GM12891 (cell line): ENCODE measurements around the gene FAM193A.

ENCODE experiments used
- PAX5 ChIP-seq: IDR thresholded peaks from 2 replicates; pipeline ENCODE4 v1.6.1; 2011; ENCODE audit warnings: low read length, moderate library complexity, mild to moderate bottlenecking; ENCODE audit not compliant: insufficient read depth, severe bottlenecking
- POLR2A ChIP-seq: IDR thresholded peaks from 2 replicates; pipeline ENCODE4 v1.6.1; 2011; ENCODE audit warnings: low read depth, low read length, control low read depth
- POLR2AphosphoS5 ChIP-seq: IDR thresholded peaks from 2 replicates; pipeline ENCODE4 v1.6.1; 2011; ENCODE audit warnings: low read depth, low read length, control low read depth
- POU2F2 ChIP-seq: IDR thresholded peaks from 2 replicates; pipeline ENCODE4 v1.6.1; 2011; ENCODE audit warnings: low read depth, mild to moderate bottlenecking, control low read depth, low read length, moderate library complexity
- SPI1 ChIP-seq: IDR thresholded peaks from 2 replicates; pipeline ENCODE4 v1.6.1; 2011; ENCODE audit warnings: low read depth, low read length, control low read depth
- TAF1 ChIP-seq: IDR thresholded peaks from 2 replicates; pipeline ENCODE4 v1.6.1; 2011; ENCODE audit warnings: low read depth, low read length, control low read depth

GRCh38 chr4:2637956-2638552 is 101.6 kb downstream of the FAM193A start:
- TF ChIP-seq POLR2A (no peak), TAF1 (no peak), POLR2AphosphoS5 (no peak), PAX5 (no peak), SPI1 (no peak), POU2F2 (no peak)
